ENCODE data around the gene CCDC167.

The CCDC167 gene

GRCh38 chr6:37525460-37526357, 26.0 kb upstream of the CCDC167 start:
- H3K4me3 Mint-ChIP-seq, result no peak overlapping the region
- H3K27ac Mint-ChIP-seq, result no peak overlapping the region
- no peaks in the 10 kb centered on the region for H3K36me3 Mint-ChIP-seq (ENCODE audit: low read depth)
- peaks cover 48% of the 10 kb centered on the region for H3K27me3 Mint-ChIP-seq (ENCODE audit: low read depth)
- TF ChIP-seq CTCF (IDR thresholded peaks at IDR 0.05; ENCODE audit: unreplicated experiment in 3 of 3), result no peak
- no peaks in the 10 kb centered on the region for H3K4me1 Mint-ChIP-seq
- no peaks in the 10 kb centered on the region for H3K9me3 Mint-ChIP-seq

GRCh38 chr6:37524970-37525318, 25.3 kb upstream of the CCDC167 start:
- TF ChIP-seq CTCF (IDR thresholded peaks at IDR 0.05; ENCODE audit: unreplicated experiment in 3 of 3), result no peak
- H3K27me3 Mint-ChIP-seq (ENCODE audit: low read depth), result peaks cover 44% of the 10 kb centered on the region

GRCh38 chr6:37524025-37524969, 24.6 kb upstream of the CCDC167 start:
- H3K4me1 Mint-ChIP-seq, result no peaks in the 10 kb centered on the region
- H3K27me3 Mint-ChIP-seq (ENCODE audit: low read depth), result peaks cover 40% of the 10 kb centered on the region
- no peaks in the 10 kb centered on the region for H3K9me3 Mint-ChIP-seq
- H3K27ac Mint-ChIP-seq, result no peak overlapping the region
- TF ChIP-seq CTCF (IDR thresholded peaks at IDR 0.05; ENCODE audit: unreplicated experiment in 3 of 3), result no peak
- H3K36me3 Mint-ChIP-seq (ENCODE audit: low read depth), result no peaks in the 10 kb centered on the region
- no peak overlapping the region for H3K4me3 Mint-ChIP-seq

More at GRCh38 chr6:37524970-37525318, 25.3 kb upstream of the CCDC167 start:
- Mint-ChIP-seq H3K4me1 (no peaks in the 10 kb centered on the region), H3K9me3 (no peaks in the 10 kb centered on the region), H3K36me3 (ENCODE audit: low read depth) (no peaks in the 10 kb centered on the region), H3K27ac (no peak overlapping the region), H3K4me3 (no peak overlapping the region)

- H3K27me3 Mint-ChIP-seq (ENCODE audit: low read depth), result peaks cover 41% of the 10 kb centered on the region
- H3K9me3 Mint-ChIP-seq, result no peaks in the 10 kb centered on the region
- H3K4me3 Mint-ChIP-seq, result no peak overlapping the region
- H3K36me3 Mint-ChIP-seq (ENCODE audit: low read depth), result no peaks in the 10 kb centered on the region
- TF ChIP-seq CTCF (IDR thresholded peaks at IDR 0.05; ENCODE audit: unreplicated experiment in 3 of 3), result no peak
- H3K27ac Mint-ChIP-seq, result no peak overlapping the region
- H3K4me1 Mint-ChIP-seq, result no peaks in the 10 kb centered on the region
Measured at GRCh38 chr6:37523412-37523811, 23.7 kb upstream of the CCDC167 start.

GRCh38 chr6:37522836-37523235, 23.1 kb upstream of the CCDC167 start:
- H3K36me3 Mint-ChIP-seq (ENCODE audit: low read depth), result no peaks in the 10 kb centered on the region
- no peak overlapping the region for H3K27ac Mint-ChIP-seq
- no peak overlapping the region for H3K4me3 Mint-ChIP-seq
- H3K4me1 Mint-ChIP-seq, result no peaks in the 10 kb centered on the region
- TF ChIP-seq CTCF (IDR thresholded peaks at IDR 0.05; ENCODE audit: unreplicated experiment in 3 of 3), result no peak
- H3K27me3 Mint-ChIP-seq (ENCODE audit: low read depth), result peaks cover 41% of the 10 kb centered on the region
- H3K9me3 Mint-ChIP-seq, result no peaks in the 10 kb centered on the region
